ENCODE results near the gene AP4E1.

Gene AP4E1

GRCh38 chr15:50884540-50884939 is 23.9 kb upstream of the AP4E1 start:
- H3K27me3 ChIP-seq (ENCODE audit: insufficient read depth, low read length, poor library complexity) = no peaks in the 10 kb centered on the region
- DNase-seq (no peak), ATAC-seq (ENCODE audit: insufficient read depth, low read depth) (no peak)
- H3K27ac ChIP-seq (ENCODE audit: low read length) = peak overlapping the region; percentile 73
- H3K9me3 ChIP-seq (ENCODE audit: insufficient read depth, low read length, severe bottlenecking) = no peaks in the 10 kb centered on the region
- TF ChIP-seq CTCF (IDR thresholded peaks at IDR 0.05; ENCODE audit: borderline replicate concordance, extremely low read depth, low read length, poor library complexity, severe bottlenecking) (no peak), EZH2 (IDR thresholded peaks at IDR 0.05; ENCODE audit: borderline replicate concordance, low read depth, low read length, severe bottlenecking) (no peak)
- no peaks in the 10 kb centered on the region for H3K36me3 ChIP-seq (ENCODE audit: insufficient read depth, low read length)
- no peak overlapping the region for H3K4me3 ChIP-seq (ENCODE audit: low read depth in 1 of 2, low read length in 2 of 2)
- H4K20me1 ChIP-seq (ENCODE audit: insufficient read depth, low read length) = no peaks in the 10 kb centered on the region
- H3K4me2 ChIP-seq (ENCODE audit: insufficient read depth, low read length) = peak overlapping the region; percentile 13
- no peaks in the 10 kb centered on the region for H3K79me2 ChIP-seq (ENCODE audit: insufficient read depth, low read length)
- H2AFZ ChIP-seq (ENCODE audit: low read depth, low read length) = peak overlapping the region; percentile 55; the same call in 1 of the 2 replicates
- peaks cover 50% of the 10 kb centered on the region for H3K4me1 ChIP-seq (ENCODE audit: insufficient read depth, low read length)
- H3K9ac ChIP-seq (ENCODE audit: low read depth, low read length) = no peak overlapping the region

- no peaks in the 10 kb centered on the region for H3K79me2 ChIP-seq (ENCODE audit: insufficient read depth, low read length)
- H3K27ac ChIP-seq (ENCODE audit: low read length) = no peak overlapping the region
- H3K4me3 ChIP-seq (ENCODE audit: low read depth in 1 of 2, low read length in 2 of 2) = no peak overlapping the region
- no peaks in the 10 kb centered on the region for H3K27me3 ChIP-seq (ENCODE audit: insufficient read depth, low read length, poor library complexity)
- H3K4me1 ChIP-seq (ENCODE audit: insufficient read depth, low read length) = peaks cover 35% of the 10 kb centered on the region
- H2AFZ ChIP-seq (ENCODE audit: low read depth, low read length) = no peak overlapping the region
- no peak for TF ChIP-seq EZH2 (IDR thresholded peaks at IDR 0.05; ENCODE audit: borderline replicate concordance, low read depth, low read length, severe bottlenecking)
- TF ChIP-seq CTCF (IDR thresholded peaks at IDR 0.05; ENCODE audit: borderline replicate concordance, extremely low read depth, low read length, poor library complexity, severe bottlenecking) = no peak
- ATAC-seq (ENCODE audit: insufficient read depth, low read depth) (no peak), DNase-seq (no peak)
- H3K9ac ChIP-seq (ENCODE audit: low read depth, low read length) = no peak overlapping the region
- H3K9me3 ChIP-seq (ENCODE audit: insufficient read depth, low read length, severe bottlenecking) = no peaks in the 10 kb centered on the region
- no peaks in the 10 kb centered on the region for H3K36me3 ChIP-seq (ENCODE audit: insufficient read depth, low read length)
- H4K20me1 ChIP-seq (ENCODE audit: insufficient read depth, low read length) = no peaks in the 10 kb centered on the region
- H3K4me2 ChIP-seq (ENCODE audit: insufficient read depth, low read length) = no peak overlapping the region
Measured at GRCh38 chr15:50886139-50886467, 22.4 kb upstream of the AP4E1 start.

GRCh38 chr15:50886611-50887345 is 21.7 kb upstream of the AP4E1 start:
- DNase-seq (no peak), ATAC-seq (ENCODE audit: insufficient read depth, low read depth) (no peak)
- Histone ChIP-seq H3K27ac (ENCODE audit: low read length) (no peak overlapping the region), H3K9ac (ENCODE audit: low read depth, low read length) (no peak overlapping the region), H3K9me3 (ENCODE audit: insufficient read depth, low read length, severe bottlenecking) (peaks cover 2% of the 10 kb centered on the region), H3K4me2 (ENCODE audit: insufficient read depth, low read length) (no peak overlapping the region), H3K4me3 (ENCODE audit: low read depth in 1 of 2, low read length in 2 of 2) (no peak overlapping the region), H3K27me3 (ENCODE audit: insufficient read depth, low read length, poor library complexity) (no peaks in the 10 kb centered on the region), H4K20me1 (ENCODE audit: insufficient read depth, low read length) (no peaks in the 10 kb centered on the region), H3K4me1 (ENCODE audit: insufficient read depth, low read length) (peaks cover 28% of the 10 kb centered on the region), H2AFZ (ENCODE audit: low read depth, low read length) (no peak overlapping the region), H3K36me3 (ENCODE audit: insufficient read depth, low read length) (no peaks in the 10 kb centered on the region), H3K79me2 (ENCODE audit: insufficient read depth, low read length) (no peaks in the 10 kb centered on the region)
- TF ChIP-seq CTCF (IDR thresholded peaks at IDR 0.05; ENCODE audit: borderline replicate concordance, extremely low read depth, low read length, poor library complexity, severe bottlenecking) (no peak), EZH2 (IDR thresholded peaks at IDR 0.05; ENCODE audit: borderline replicate concordance, low read depth, low read length, severe bottlenecking) (no peak)

Measured in DND-41 (cell line).